ENCODE data around the gene CCDC117. TPM values are rescaled to one million over a fixed set of nuclear protein-coding genes. Genes with fewer than 3 reads are reported as not detected.
"Not testable (repeated sequence)": the region's sequence is repeated elsewhere in the genome, so short reads cannot be mapped to it uniquely, and the experiment has no call there.

The CCDC117 gene
- total RNA-seq, 1 donor from 2014 or later, result 19.1 TPM

DNA sequence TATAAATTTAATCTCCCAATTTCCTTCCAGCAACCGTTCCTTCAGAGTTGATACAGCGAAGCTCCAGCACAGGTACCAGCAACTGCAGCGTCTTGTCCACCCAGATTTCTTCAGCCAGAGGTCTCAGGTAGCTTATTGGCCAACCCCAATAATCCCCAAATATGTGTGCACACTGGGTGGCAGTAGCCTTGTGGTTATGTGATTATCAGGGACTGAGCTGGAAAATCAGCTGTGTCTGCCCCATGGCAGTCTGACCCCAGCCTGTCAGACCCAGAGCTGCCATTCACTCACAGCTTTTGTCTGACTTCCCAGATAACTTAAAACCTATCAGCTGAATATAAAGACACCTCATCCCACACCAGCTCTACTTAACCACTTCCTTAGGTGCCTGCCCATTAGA lies 28.6 kb upstream of the CCDC117 start:
- Histone ChIP-seq H3K36me3 (ENCODE audit: control insufficient read depth, insufficient read depth, low read length) (no peaks in the 10 kb centered on the region), H3K4me3 (ENCODE audit: low read depth, low read length) (no peak overlapping the region), H3K27me3 (ENCODE audit: control insufficient read depth, insufficient read depth, low read length) (no peaks in the 10 kb centered on the region)
- TF ChIP-seq, protein P1, sequence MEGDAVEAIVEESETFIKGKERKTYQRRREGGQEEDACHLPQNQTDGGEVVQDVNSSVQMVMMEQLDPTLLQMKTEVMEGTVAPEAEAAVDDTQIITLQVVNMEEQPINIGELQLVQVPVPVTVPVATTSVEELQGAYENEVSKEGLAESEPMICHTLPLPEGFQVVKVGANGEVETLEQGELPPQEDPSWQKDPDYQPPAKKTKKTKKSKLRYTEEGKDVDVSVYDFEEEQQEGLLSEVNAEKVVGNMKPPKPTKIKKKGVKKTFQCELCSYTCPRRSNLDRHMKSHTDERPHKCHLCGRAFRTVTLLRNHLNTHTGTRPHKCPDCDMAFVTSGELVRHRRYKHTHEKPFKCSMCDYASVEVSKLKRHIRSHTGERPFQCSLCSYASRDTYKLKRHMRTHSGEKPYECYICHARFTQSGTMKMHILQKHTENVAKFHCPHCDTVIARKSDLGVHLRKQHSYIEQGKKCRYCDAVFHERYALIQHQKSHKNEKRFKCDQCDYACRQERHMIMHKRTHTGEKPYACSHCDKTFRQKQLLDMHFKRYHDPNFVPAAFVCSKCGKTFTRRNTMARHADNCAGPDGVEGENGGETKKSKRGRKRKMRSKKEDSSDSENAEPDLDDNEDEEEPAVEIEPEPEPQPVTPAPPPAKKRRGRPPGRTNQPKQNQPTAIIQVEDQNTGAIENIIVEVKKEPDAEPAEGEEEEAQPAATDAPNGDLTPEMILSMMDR (IDR thresholded peaks at IDR 0.05; ENCODE audit: insufficient read depth, low read length, poor library complexity, severe bottlenecking), result no peak
- no peak for DNase-seq (ENCODE audit: low read depth)

DNA sequence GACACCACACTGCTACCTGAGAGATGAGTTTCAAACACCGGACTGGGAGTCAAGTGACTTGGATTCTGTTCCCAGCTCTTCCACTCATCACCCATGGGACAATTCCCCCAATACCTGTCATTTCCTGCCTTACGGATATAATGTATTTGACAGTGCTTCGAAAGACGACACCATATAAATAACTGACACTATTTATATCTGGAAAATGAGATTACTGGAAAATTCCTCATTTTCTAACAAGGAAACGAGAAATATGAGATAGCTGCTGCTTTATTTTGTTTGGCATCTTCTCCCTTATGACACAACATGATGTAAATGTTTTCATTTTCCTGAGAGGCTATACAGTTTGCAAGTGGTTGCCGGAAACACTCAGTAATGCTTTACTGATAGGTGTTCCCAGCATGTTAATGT lies 22.0 kb upstream of the CCDC117 start:
- DNase-seq (ENCODE audit: low read depth), result no peak
- TF ChIP-seq, protein P1 (IDR thresholded peaks at IDR 0.05; ENCODE audit: insufficient read depth, low read length, poor library complexity, severe bottlenecking), result no peak
- Histone ChIP-seq H3K36me3 (ENCODE audit: control insufficient read depth, insufficient read depth, low read length) (no peaks in the 10 kb centered on the region), H3K4me3 (ENCODE audit: low read depth, low read length) (no peak overlapping the region), H3K27me3 (ENCODE audit: control insufficient read depth, insufficient read depth, low read length) (no peaks in the 10 kb centered on the region)

DNA sequence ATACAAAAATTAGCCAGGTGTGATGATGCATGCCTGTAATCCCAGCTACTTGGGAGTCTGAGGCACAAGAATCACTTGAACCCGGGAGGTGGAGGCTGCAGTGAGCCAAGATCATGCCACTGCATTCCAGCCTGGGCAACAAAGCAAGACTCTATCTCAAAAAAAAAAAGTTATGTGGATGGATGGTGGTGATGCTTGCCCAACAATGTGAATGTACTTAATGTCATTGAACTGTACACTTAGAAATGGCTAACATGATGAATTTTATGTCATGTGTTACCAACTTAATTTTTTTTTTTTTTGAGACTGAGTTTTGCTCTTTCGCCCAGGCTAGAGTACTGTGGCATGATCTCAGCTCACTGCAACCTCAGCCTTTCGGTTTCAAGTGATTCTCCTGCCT lies 18.0 kb upstream of the CCDC117 start:
- H3K36me3 ChIP-seq (ENCODE audit: control insufficient read depth, insufficient read depth, low read length); H3K27me3 ChIP-seq (ENCODE audit: control insufficient read depth, insufficient read depth, low read length); DNase-seq (ENCODE audit: low read depth); H3K4me3 ChIP-seq (ENCODE audit: low read depth, low read length): not testable (repeated sequence)

DNA sequence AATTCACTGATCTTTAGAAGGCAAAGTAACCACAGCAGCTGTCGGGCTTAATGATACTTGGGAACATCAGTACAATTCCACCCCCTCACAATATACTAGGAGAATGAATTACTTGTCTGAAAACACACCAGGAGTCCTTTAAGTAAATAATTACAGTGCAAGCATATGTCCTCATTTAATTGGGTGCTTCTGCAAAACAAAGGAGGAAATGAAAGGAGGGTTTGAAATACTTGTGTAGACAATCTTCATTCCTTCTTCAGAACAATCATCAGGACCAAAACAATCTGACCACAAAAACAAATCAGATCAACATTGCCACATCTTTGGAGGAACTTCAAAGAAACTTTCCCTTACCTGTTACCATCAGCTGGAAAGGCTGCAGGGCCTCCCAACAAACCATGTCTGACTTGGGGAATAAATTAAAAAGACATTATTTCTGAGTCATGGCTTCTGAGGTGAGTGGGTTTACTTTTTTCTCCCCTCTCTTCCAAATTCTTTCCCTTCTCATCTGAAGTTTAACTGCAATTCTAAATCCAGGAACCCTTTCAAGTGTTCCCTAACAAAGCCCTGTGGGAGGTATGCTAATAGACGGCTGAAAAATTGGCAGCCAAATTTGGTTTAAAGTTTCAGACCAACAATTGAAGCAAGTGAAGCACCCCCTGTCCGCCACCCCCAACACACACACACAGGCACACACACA lies 12.5 kb upstream of the CCDC117 start:
- DNase-seq (ENCODE audit: low read depth), result no peak
- TF ChIP-seq, protein P1 (IDR thresholded peaks at IDR 0.05; ENCODE audit: insufficient read depth, low read length, poor library complexity, severe bottlenecking), result no peak

DNA sequence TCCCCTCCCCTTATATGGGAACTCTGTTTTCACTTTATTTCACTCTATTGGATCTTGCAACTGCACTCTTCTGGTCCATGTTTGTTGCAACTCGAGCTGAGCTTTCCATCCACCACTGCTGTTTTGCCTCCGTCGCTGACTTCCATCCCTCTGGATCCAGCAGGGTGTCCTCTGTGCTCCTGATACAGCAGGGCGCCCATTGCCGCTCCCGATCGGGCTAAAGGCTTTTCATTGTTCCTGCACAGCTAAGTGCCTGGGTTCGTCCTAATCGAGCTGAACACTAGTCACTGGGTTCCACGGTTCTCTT lies 11.1 kb upstream of the CCDC117 start:
- no peaks in the 10 kb centered on the region for H3K36me3 ChIP-seq (ENCODE audit: control insufficient read depth, insufficient read depth, low read length)
- no peak for DNase-seq (ENCODE audit: low read depth)

More for the DNA sequence above, 12.5 kb upstream of the CCDC117 start:
- Histone ChIP-seq H3K36me3 (ENCODE audit: control insufficient read depth, insufficient read depth, low read length) (no peaks in the 10 kb centered on the region), H3K27me3 (ENCODE audit: control insufficient read depth, insufficient read depth, low read length) (no peaks in the 10 kb centered on the region), H3K4me3 (ENCODE audit: low read depth, low read length) (no peak overlapping the region)

DNA sequence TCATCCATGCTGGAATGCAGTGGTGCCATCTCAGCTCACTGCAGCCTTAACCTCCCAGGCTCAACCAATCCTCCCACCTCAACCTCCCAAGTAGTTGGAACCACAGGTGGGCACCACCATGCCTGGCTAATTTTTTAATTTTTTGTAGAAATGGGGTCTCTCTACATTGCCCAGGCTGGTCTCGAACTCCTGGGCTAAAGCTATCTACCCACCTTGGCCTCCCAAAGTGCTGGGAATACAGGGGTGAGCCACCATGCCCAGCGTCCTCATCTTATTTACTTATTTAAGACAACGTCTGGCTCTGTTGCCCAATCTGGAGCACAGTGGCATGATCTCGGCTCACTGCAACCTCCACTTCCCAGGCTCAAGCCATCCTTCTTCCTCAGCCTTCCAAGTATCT lies 10.5 kb upstream of the CCDC117 start:
- H3K4me3 ChIP-seq (ENCODE audit: low read depth, low read length); H3K27me3 ChIP-seq (ENCODE audit: control insufficient read depth, insufficient read depth, low read length); DNase-seq (ENCODE audit: low read depth); H3K36me3 ChIP-seq (ENCODE audit: control insufficient read depth, insufficient read depth, low read length): not testable (repeated sequence)

More for the DNA sequence above, 11.1 kb upstream of the CCDC117 start:
- TF ChIP-seq, protein P1 (IDR thresholded peaks at IDR 0.05; ENCODE audit: insufficient read depth, low read length, poor library complexity, severe bottlenecking), result no peak
- Histone ChIP-seq H3K27me3 (ENCODE audit: control insufficient read depth, insufficient read depth, low read length) (no peaks in the 10 kb centered on the region), H3K4me3 (ENCODE audit: low read depth, low read length) (no peak overlapping the region)

DNA sequence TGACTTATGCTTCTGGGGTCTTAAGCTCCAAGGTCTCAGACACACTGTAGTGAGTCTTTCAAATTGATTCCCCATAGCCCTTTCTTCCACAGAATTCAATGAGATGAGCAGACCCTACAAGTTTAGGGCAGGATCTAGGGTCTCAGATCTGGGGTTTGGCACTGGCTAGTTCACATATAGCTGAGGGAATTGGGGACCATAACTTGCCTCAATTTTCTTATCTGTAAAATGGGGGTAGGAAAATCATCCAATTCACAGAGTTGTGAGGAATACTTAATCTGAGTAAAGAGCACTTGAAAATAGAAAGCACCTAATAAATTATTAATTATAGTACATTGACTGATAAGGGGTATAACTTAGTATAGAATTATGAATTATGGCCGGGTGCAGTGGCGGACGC lies 5.9 kb upstream of the CCDC117 start:
- no peak for DNase-seq (ENCODE audit: low read depth)
- Histone ChIP-seq H3K4me3 (ENCODE audit: low read depth, low read length) (no peak overlapping the region), H3K27me3 (ENCODE audit: control insufficient read depth, insufficient read depth, low read length) (no peaks in the 10 kb centered on the region), H3K36me3 (ENCODE audit: control insufficient read depth, insufficient read depth, low read length) (no peaks in the 10 kb centered on the region)
- TF ChIP-seq, protein P1 (IDR thresholded peaks at IDR 0.05; ENCODE audit: insufficient read depth, low read length, poor library complexity, severe bottlenecking), result no peak

All from kidney epithelial cell (primary cell).